Panc1 (cell line): ENCODE measurements around the gene PTPRE.

ENCODE experiments used
- POLR2AphosphoS5 ChIP-seq: IDR thresholded peaks from 2 replicates; pipeline ENCODE4 v1.6.1; 2012; ENCODE audit warnings: mild to moderate bottlenecking, low read depth, low read length, moderate library complexity
- SIN3A ChIP-seq: IDR thresholded peaks from 2 replicates; pipeline ENCODE4 v1.6.1; 2012; ENCODE audit warnings: low read depth, mild to moderate bottlenecking, low read length, moderate library complexity, borderline replicate concordance; ENCODE audit not compliant: insufficient read depth
- TF ChIP-seq, protein P1 (sequence below): fragments of 450-650 bp; IDR thresholded peaks from 2 replicates; pipeline ENCODE4 v1.5.1; 2017; ENCODE audit warnings: mild to moderate bottlenecking
- TF ChIP-seq, protein P2 (sequence below), 2 experiments: IDR thresholded peaks; 2 replicates each; pipeline ENCODE4 v1.6.1; 2011 to 2012; ENCODE audit warnings: low read depth in 2 of 2, control low read depth in 1 of 2, low read length in 1 of 2, mild to moderate bottlenecking in 1 of 2, moderate library complexity in 1 of 2; ENCODE audit not compliant: insufficient read depth in 1 of 2

- TF ChIP-seq POLR2AphosphoS5 = no peak
- TF ChIP-seq, protein P1, sequence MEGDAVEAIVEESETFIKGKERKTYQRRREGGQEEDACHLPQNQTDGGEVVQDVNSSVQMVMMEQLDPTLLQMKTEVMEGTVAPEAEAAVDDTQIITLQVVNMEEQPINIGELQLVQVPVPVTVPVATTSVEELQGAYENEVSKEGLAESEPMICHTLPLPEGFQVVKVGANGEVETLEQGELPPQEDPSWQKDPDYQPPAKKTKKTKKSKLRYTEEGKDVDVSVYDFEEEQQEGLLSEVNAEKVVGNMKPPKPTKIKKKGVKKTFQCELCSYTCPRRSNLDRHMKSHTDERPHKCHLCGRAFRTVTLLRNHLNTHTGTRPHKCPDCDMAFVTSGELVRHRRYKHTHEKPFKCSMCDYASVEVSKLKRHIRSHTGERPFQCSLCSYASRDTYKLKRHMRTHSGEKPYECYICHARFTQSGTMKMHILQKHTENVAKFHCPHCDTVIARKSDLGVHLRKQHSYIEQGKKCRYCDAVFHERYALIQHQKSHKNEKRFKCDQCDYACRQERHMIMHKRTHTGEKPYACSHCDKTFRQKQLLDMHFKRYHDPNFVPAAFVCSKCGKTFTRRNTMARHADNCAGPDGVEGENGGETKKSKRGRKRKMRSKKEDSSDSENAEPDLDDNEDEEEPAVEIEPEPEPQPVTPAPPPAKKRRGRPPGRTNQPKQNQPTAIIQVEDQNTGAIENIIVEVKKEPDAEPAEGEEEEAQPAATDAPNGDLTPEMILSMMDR = no peak
- no peak for TF ChIP-seq SIN3A
- TF ChIP-seq, protein P2, sequence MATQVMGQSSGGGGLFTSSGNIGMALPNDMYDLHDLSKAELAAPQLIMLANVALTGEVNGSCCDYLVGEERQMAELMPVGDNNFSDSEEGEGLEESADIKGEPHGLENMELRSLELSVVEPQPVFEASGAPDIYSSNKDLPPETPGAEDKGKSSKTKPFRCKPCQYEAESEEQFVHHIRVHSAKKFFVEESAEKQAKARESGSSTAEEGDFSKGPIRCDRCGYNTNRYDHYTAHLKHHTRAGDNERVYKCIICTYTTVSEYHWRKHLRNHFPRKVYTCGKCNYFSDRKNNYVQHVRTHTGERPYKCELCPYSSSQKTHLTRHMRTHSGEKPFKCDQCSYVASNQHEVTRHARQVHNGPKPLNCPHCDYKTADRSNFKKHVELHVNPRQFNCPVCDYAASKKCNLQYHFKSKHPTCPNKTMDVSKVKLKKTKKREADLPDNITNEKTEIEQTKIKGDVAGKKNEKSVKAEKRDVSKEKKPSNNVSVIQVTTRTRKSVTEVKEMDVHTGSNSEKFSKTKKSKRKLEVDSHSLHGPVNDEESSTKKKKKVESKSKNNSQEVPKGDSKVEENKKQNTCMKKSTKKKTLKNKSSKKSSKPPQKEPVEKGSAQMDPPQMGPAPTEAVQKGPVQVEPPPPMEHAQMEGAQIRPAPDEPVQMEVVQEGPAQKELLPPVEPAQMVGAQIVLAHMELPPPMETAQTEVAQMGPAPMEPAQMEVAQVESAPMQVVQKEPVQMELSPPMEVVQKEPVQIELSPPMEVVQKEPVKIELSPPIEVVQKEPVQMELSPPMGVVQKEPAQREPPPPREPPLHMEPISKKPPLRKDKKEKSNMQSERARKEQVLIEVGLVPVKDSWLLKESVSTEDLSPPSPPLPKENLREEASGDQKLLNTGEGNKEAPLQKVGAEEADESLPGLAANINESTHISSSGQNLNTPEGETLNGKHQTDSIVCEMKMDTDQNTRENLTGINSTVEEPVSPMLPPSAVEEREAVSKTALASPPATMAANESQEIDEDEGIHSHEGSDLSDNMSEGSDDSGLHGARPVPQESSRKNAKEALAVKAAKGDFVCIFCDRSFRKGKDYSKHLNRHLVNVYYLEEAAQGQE (IDR thresholded peaks at IDR 0.05; ENCODE audit: insufficient read depth in 1 of 2, low read depth in 2 of 2, low read length in 1 of 2) = no peak
Observed at GRCh38 chr10:128077155-128077875, 170.4 kb downstream of the PTPRE start.
